GM21576 (cell line): ENCODE results near the gene CX3CL1.
"Not testable (repeated sequence)": the region's sequence is repeated elsewhere in the genome, so short reads cannot be mapped to it uniquely, and the experiment has no call there.

Source experiments
- ATAC-seq: cut with Tn5 transposase; IDR thresholded peaks from one replicate; pipeline ENCODE4 v1.9.1; 2021; ENCODE audit warnings: mild to moderate bottlenecking, moderate library complexity; ENCODE audit not compliant: unreplicated experiment

CX3CL1 gene

DNA sequence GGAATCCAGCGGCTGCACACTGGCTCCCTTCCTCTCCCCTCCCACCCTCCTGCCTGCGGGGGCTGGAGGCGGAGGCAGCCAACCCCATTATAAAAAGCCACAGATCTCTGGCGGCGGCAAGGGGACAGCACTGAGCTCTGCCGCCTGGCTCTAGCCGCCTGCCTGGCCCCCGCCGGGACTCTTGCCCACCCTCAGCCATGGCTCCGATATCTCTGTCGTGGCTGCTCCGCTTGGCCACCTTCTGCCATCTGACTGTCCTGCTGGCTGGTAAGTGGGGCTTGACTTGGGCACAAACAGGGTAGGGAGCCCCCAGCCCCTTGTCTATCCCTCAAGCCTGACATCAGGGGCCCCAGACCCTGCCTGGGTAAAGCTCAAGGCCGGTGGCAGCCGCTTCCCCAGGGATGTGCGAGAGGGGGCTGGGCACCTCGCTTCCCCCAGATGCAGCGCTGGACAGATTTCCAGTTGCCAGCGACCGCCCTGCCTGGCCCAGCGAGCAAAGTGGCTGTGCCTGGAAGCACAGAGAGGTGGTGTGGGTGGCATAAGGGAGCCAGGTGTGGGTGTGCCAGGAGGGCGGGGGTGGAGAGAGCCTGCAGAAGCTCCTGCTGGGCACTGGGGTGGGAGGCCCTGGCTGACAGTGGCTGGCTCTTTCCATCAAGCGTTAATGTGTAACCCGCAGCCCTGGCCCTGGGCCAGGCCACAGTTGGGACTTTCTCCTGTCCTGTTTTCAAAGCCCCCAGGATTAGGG lies at the start of gene CX3CL1:
TSS of gene CX3CL1 (plus strand) at position 119 of the 745 bp plus-strand sequence. CDS start at position 198, 79 bp downstream.
- no peak for ATAC-seq

DNA sequence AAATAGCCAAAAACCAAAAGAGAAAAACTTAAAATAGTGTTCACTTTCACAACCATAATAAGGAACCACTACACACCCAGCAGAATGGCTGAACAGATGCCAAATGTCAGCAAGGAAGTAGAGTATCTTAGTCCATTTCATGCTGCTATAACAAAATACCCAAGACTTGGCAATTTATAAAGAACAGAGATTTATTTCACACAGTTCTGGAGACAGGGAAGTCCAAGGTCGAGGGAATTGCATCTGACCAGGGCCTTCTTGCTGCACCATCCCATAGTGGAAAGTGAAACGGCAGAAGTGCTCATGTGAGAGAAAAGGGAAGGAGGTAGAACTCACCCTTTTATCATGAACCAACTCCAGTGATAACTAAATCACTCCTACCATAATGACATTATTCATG lies 47.5 kb upstream of the CX3CL1 start:
- no peak for ATAC-seq

DNA sequence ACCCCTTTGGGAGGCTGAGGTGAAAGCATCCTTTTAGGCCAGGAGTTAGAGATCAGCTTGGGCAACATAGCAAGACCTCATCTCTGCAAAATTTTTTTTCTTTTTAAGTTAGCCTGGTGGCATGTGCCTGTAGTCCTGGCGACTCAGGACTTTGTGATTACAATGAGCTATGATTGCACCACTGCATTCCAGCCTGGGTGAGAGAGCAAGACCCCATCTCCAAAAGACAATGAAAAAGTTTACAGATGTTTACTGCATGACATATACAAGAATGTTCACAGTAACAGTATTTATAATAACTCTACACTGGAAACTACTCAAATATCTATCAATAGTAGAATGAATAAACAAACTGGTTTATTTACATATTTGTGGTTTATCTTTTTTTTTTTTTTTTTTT lies 46.8 kb upstream of the CX3CL1 start:
- ATAC-seq, result no peak

DNA sequence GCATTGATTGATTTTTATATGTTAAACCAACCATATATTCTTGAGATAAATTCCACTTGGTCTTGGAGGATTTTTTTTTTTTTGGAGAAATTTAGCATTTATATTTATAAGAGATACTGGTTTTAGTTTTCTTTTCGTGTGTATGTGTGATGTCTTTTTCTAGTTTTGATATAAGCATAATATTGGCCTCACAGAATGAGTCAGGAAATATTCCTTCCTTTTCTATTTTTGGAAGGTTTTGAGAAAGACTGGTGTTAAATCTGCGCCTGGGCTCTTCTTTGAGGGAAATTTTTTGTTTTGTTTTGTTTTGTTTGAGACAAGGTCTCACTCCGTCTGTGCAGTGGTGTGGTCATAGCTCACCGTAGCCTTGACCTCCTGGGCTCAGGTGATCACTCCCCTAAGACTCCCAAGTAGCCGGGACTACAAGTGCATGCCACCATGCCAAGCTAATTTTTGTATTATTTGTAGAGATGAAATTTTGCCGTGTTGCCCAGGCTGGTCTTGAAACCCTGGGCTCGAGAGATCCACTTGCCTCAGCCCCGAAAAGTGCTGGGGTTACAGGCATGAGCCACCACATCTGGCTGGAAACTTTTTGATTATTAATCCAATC lies 42.5 kb upstream of the CX3CL1 start:
- no peak for ATAC-seq

DNA sequence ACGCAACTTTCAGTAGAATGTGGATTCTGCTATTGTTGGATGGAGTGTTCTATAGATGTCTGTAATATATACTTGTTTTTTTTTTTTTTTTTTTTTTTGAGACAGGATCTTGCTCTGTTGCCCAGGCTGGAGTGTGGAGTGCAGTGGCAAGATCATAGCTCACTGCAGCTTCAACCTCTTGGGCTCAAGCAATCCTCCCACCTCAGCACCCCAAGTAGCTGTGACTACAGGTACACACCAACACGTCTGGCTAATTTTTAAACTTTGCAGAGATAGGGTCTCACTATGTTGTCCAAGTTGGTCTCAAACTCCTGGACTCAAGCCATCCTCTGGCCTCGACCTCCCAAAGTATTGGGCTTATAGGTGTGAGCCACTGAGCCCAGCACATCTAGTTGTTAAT lies 40.9 kb upstream of the CX3CL1 start:
- ATAC-seq, result no peak

DNA sequence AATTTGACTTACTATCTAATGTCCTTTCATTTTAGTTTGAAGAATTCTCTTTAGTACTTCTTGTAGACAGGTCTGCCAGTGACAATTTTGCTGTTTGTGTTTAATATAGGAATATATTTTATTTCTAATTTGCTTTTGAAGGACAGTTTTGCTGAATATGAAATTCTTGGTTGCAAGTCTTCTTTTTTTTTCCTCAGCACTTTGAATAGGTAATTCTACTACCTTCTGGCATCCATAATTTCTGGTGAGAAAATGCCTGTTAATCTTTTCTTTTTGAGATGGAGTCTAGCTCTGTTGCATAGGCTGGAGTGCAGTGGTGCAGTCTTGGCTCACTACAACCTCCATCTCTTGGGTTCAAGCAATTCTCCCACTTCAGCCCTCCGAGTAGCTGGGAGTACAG lies 38.9 kb upstream of the CX3CL1 start:
- ATAC-seq, result no peak

DNA sequence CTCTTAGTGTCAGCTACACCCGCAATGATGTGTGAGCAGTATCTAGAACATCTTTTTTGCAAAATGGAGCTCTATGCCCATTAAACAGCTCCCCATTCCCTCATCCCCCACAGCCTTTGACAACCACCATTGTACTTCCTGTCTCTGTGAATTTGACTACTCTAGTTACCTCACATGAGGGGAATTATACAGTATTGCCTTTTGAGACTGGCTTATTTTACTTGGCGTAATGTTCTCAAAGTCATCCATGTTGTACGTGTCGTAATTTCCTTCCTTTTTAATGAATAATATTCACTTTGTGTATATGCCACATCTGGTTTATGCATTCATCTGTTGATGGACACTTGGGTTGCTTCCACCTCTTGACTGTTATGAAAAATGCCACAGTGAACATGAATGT lies 36.9 kb upstream of the CX3CL1 start:
- no peak for ATAC-seq

DNA sequence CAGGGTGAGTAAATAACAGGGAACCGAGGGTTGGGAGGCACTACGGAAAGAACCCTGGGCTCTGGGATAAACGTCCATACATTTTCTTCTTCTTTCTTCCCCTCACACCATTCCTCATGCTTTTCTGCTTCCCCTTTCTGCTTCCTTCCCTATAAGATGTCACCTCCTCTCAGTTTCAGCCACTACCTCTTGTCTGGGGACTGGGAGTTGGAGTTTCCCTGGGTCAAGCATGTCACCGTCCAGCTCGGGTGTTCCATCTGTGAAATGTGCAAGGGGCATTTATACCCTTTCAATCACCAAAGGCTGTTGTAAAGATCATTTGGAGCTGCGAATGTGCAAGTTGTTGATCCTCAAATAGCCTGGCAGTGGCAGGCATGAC lies 31.2 kb upstream of the CX3CL1 start:
- no peak for ATAC-seq

DNA sequence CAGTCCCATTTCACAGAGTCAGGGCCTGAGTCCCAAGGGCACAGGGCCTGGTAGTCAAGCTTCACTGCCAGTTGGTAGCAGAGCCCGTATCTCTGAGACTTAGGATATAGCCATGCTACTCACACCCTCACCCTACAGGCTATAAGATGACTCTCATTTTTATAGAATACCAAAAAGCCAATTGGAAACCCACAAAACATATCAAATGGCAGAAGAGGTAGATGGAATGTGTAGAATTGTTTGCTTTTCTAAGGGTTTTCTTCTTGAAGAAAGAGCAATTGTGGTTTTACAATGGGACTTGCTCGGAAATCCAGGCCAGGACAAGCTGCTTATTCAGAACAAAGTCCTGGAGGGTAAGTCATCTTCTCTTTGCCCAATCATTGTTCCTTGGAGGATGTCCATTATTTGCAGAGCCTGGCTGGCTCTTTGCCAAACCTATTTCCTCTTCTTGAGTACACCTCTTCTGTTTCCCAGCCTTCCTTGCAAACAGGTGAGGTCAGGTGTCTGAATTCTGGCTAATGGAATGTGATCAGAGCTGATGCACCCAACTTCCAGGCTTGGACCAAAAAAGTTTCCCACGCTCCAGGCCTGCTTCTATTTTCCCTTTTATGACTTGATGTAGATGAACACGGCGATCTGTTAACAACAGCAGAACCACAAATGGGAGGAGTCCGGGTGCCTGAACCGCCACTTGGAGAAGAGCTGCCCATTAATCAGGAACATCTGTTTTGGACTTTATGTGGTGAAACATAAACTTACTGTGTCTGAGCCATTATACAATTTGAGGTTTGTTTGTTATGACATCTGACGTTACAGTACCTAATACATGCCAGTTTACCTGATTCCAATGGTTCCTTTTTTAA lies 30.6 kb upstream of the CX3CL1 start:
- no peak for ATAC-seq

DNA sequence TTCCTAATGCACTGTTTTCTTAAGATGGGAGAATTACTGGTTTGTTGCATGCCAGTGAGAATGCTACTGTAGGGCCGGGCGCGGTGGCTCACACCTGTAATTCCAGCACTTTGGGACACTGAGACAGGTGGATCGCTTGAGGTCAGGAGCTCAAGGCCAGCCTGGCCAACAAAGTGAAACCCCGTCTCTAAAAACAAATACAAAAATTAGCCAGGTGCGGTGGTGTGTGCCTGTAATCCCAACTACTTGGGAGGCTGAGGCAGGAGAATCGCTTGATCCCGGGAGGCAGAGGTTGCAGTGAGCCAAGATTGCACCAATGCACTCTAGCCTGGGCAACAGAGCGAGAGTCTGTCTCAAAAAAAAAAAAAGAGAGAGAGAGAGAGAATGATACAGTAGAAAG lies 29.7 kb upstream of the CX3CL1 start:
- ATAC-seq, result not testable (repeated sequence)

DNA sequence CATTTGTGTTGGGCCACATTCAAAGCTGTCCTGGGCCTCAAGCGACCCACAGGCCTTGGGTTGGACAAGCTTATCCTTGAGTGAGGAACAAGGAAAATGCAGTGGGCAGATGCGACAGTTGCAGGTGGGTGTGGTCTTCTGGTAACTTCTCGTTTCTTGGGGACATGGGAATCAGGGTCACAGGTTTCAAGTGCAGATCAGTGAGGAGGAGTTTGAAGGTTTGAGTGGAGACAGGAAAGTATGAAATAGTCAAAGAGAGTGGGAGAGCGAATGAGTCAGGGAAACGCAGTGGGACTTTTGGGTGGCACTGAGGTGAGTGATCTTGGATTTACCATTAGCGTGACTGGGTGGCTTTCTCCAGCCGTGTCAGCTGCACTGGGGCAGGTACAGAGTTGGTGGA lies 29.1 kb upstream of the CX3CL1 start:
- ATAC-seq, result no peak

DNA sequence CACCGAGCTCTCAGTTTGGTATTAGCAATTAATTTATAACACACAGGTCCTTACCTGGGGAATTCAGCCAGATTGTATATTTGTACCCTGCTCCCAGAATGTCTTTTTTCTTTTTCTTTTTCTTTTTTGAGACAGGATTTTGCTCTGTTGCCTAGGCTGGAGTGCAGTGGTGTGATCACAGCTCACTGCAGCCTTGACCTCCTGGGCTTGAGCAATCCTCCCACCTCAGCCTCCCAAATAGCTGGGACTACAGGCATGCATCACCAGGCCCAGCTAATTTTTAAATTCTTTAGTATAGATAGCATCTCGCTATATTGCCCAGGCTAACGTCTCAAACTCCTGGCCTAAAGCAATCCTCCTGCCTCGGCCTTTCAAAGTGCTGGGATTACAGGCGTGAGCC lies 28.2 kb upstream of the CX3CL1 start:
- not testable (repeated sequence) for ATAC-seq

DNA sequence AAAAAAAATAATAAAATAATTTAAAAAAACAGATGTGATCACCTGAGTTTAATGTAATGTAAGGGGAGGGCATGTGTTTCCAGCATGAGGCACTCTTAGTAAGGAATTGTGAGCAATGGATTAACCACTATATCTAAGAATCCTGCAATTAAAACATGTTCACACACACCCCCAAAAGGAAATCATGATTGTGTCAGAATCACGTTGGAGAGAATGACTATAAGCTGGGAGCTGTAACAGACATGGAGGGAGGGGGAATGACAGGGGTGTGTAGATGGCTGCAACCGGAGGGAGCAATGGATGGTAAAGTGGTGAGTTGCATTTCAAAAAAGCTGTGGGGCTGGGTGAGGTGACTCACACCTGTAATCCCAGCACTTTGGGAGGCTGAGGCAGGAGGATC lies 27.3 kb upstream of the CX3CL1 start:
- no peak for ATAC-seq

DNA sequence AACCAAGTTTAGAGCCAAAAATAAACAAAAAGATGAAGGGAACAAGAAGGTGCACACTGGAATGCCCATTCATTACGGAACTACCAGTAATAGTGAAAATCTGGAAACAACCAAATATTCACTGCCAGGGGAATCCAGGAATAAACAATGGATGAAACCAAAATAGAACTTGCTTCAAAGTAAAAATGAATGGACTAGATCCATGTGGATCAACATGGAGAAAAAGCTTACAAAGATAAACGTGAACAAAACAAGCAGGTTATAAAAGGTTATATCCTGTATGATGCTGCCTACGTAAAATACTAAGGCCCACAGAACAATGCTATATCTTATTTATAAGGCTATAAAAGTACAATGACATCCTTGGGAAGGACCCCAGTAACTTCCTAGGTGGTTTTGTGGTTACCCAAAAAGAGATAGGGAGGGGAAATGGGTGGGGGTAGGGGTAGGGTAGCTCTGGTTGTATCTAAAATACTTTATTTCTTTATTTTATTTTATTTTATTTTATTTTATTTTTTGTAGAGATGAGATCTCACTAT lies 26.6 kb upstream of the CX3CL1 start:
- no peak for ATAC-seq

DNA sequence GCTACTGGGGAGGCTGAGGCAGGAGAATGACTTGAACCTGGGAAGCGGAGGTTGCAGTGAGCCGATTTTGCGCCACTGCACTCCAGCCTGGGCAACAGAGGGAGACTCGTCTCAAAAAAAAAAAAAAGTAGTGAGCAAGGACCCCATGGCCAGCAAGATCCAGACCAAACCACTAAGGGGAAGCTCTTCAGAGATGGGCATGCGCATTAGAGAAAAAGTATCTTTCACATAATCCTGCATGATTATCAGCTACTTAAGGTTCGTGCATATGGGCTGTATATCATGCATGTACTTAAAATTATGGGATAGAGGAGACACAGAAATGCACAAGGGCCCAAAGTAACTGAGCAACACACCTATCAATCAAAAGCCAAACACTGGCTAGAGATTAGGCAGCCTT lies 24.4 kb upstream of the CX3CL1 start:
- ATAC-seq, result no peak

DNA sequence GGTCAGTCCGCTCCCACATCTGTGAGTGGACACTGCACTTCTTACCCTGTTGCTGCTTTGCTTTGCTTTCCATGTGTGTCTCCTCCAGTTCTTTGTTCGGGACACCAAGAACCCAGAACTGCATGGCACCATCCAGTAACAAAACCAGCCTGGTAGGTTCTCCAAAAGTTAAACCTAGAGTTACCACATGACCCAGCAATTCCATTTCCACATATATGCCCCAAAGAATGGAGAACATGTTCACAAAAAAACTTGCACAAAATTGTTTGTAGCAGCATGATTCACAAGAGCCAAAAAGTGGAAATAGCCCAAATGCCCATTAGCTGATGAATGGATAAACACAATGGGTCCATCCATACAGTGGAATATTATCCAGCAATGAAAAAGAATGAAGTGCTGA lies 24.0 kb upstream of the CX3CL1 start:
- no peak for ATAC-seq

DNA sequence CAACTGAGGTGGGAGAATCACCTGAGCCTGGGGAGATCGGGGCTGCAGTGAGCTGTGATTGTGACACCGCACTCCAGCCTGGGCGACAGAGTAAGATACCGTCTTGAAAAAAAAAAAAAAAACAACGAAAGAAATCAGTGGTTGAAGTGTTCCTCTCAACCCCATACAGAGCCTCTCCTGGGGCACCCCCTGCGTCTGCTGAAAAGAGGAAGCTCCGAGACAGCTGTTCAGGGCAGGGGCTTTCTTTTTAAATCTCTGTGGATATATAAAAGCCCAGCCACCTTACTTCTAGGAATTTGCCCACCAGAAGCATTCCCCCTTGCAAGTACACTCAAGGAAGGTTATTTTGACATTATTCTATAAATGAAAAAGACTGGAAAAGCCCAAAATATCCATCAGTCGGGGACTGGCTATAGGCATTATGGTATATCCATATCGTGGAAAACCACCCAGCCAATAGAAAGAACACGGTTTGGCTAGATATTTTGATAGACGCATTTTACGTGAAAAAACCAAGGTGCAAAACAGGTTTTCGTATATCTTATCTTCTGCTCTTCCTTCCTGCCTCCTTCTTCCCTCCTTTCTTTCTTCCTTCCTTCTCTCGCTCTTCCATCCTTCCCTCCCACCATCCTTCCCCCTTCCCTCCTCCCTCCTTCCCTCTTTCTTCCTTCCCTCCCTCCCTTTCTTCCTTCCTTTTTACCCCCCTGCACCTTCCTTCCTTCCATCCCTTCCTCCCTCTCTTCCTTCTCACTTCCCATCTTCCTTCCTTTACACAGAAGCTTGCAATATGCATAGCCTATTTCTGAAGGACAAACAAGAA lies 22.9 kb upstream of the CX3CL1 start:
- peak; percentile 89 for ATAC-seq

DNA sequence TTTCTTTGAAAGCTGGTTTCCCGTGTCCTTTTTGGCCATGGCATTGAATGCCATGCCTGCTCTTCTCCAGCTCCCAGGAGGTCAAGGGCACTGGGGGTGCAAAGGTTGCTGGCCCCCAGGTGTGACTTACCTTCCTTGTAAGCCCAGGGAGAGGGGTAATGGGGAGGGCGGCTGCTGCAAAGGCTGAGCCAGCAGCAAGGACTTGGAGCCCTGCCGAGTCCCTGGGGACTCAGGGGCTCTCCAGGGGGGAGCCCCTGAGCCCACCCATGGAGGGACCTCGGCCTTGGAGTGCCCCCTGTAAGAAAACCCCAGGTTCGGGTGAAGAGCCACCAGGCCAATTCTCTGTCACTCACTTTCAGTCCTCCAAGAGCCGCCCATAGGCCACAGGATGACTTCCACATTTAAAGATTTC lies 19.6 kb upstream of the CX3CL1 start:
- ATAC-seq, result no peak

DNA sequence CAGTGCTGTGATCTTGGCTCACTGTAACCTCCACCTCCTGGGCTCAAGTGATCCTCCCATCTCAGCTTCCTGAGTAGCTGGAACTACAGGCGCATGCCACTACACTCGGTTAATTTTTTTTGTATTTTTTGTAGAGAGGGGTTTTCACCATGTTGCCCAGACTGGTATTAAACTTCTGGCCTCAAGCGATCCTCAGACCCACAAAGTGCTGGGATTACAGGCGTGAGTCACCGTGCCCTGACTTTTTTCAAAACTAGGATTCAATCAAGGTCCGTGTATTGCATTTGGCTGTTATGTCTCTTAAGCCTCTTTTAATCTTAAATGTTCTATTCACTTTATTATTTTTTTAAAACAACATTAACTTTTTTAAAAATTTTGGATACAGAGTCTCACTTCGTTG lies 18.0 kb upstream of the CX3CL1 start:
- no peak for ATAC-seq

DNA sequence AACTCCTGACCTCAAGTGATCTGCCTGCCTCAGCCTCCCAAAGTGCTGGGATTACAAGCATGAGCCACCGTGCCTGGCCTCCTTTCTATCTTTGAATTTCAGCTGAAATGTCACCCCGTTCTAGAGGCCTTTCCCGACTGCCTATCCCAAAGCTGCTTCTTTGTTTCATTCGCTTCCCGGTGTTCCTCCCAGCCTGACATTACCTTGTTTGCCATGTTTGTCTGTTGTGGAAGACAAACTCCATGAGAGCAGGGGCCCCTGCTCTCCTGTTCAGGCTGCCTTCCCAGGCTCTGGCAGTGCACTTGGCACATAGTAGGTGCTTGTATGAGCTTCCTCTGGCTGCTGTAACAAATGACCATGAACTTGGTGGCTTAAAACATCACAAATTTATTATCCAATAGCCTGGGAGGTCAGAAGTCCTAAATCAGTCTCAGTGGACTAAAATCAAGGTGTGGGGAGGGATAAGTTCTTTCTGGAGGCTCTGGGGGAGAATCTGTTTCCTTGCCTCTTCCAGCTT lies 16.3 kb upstream of the CX3CL1 start:
- ATAC-seq, result no peak

DNA sequence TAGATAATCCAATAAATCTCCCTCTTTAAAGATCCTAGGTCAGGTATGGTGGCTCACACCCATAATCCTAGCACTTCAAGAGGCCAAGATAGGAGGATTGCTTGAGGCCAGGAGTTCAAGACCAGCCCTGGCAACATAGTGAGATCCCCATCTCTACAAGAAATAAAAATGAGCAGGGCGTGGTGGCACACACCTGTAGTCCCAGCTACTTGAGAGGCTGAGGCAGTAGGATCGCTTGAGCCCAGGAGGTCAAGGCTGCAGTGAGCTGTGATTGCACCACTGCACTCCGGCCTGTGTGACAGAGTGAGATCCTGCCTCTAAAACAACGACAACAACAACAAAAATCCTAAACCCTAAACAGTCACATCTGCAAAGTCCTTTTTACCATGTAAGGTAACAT lies 15.7 kb upstream of the CX3CL1 start:
- ATAC-seq, result no peak
